Activated B cell treated with CpG ODN at 0.5 μM for 24 hours (primary cell): ENCODE measurements around the gene ABAT. TPM values are rescaled to one million over a fixed set of nuclear protein-coding genes. Genes with fewer than 3 reads are reported as not detected.

Experiments used
- ATAC-seq: fragments of 200-7000 bp; cut with Tn5 transposase; one replicate; pipeline ENCODE4 v1.10.0; 2021; ENCODE audit warnings: low read depth, mild to moderate bottlenecking, moderate library complexity
- CTCF ChIA-PET: fragments of 350-600 bp; sonication (Branson Sonifier 250); formaldehyde crosslinking; loops from one replicate; lab custom pipeline; 2021; ENCODE audit warnings: antibody characterized with exemption; lab: Charles Lee
- POLR2A ChIA-PET: fragments of 350-600 bp; sonication (Branson Sonifier 250); formaldehyde crosslinking; loops from one replicate; lab custom pipeline; 2021; ENCODE audit warnings: antibody characterized with exemption; lab: Charles Lee
- DNase-seq: peaks from one replicate; pipeline ENCODE4 v3.0.0; 2022
- H3K27ac Mint-ChIP-seq: one replicate; pipeline ENCODE4 v1.8.0; 2020; ENCODE audit warnings: mixed read lengths
- H3K27me3 Mint-ChIP-seq: one replicate; pipeline ENCODE4 v1.8.0; 2021; ENCODE audit warnings: mixed read lengths
- H3K36me3 Mint-ChIP-seq: one replicate; pipeline ENCODE4 v1.8.0; 2021; ENCODE audit warnings: low read depth, mixed read lengths
- H3K4me1 Mint-ChIP-seq: one replicate; pipeline ENCODE4 v1.8.0; 2021; ENCODE audit warnings: mixed read lengths
- H3K4me3 Mint-ChIP-seq: one replicate; pipeline ENCODE4 v1.8.0; 2020; ENCODE audit warnings: mild to moderate bottlenecking, mixed read lengths
- H3K9me3 Mint-ChIP-seq: one replicate; pipeline ENCODE4 v1.8.0; 2020; ENCODE audit warnings: mixed read lengths
- CTCF ChIP-seq: fragments of 200-600 bp; IDR thresholded peaks from one replicate; pipeline ENCODE4 v1.8.0; 2022; ENCODE audit warnings: antibody characterized with exemption, mild to moderate bottlenecking
- intact Hi-C: fragments of 100-400 bp; cut with micrococcal nuclease; formaldehyde crosslinking; loops from one replicate; pipeline ENCODE4 v1.15.1; 2024
- total RNA-seq: library from RNA; stranded (reverse); gene quantifications from 2 replicates; pipeline ENCODE4 v1.2.3, GENCODE V29; 2022

Gene ABAT
- total RNA-seq, 1 donor from 2014 or later, result 13.2 TPM

- Mint-ChIP-seq H3K36me3 (peaks cover 32% of the 10 kb centered on the region), H3K9me3 (no peaks in the 10 kb centered on the region), H3K27me3 (no peaks in the 10 kb centered on the region), H3K4me3 (no peak overlapping the region), H3K4me1 (no peaks in the 10 kb centered on the region), H3K27ac (no peak overlapping the region)
- CTCF ChIA-PET, result interaction anchor here (0.7 kb wide), 1 partner anchor 17 kb away, joined by 3 read pairs; no protein-coding TSS in a partner anchor
- intact Hi-C loops, result no loop called here
- ATAC-seq (no peak), DNase-seq (no peak)
- TF ChIP-seq CTCF, result no peak
- POLR2A ChIA-PET, result no interaction called here
These were observed 87.8 kb downstream of the ABAT start for GRCh38 chr16:8762254-8762653.

- no peak for TF ChIP-seq CTCF
- Mint-ChIP-seq H3K9me3 (no peaks in the 10 kb centered on the region), H3K4me1 (no peaks in the 10 kb centered on the region), H3K4me3 (no peak overlapping the region), H3K36me3 (peaks cover 29% of the 10 kb centered on the region), H3K27ac (no peak overlapping the region), H3K27me3 (no peaks in the 10 kb centered on the region)
- ChIA-PET CTCF (interaction anchor here (0.7 kb wide), 1 partner anchor 17 kb away, joined by 3 read pairs; no protein-coding TSS in a partner anchor), POLR2A (interaction anchor here (0.6 kb wide), 1 partner anchor 8 kb away, joined by 7 read pairs; no protein-coding TSS in a partner anchor)
- DNase-seq, result no peak
- ATAC-seq, result no peak
- intact Hi-C loops, result no loop called here
These were observed 88.7 kb downstream of the ABAT start for GRCh38 chr16:8763083-8763482.

GRCh38 chr16:8763899-8764298, 89.5 kb downstream of the ABAT start:
- no peaks in the 10 kb centered on the region for H3K9me3 Mint-ChIP-seq
- TF ChIP-seq CTCF, result no peak
- intact Hi-C loops, result no loop called here
- no peak for ATAC-seq
- H3K36me3 Mint-ChIP-seq, result peaks cover 35% of the 10 kb centered on the region
- ChIA-PET POLR2A (interaction anchor here (0.6 kb wide), 1 partner anchor 8 kb away, joined by 7 read pairs; no protein-coding TSS in a partner anchor), CTCF (no interaction called here)
- H3K4me1 Mint-ChIP-seq, result no peaks in the 10 kb centered on the region
- no peaks in the 10 kb centered on the region for H3K27me3 Mint-ChIP-seq
- no peak for DNase-seq
- no peak overlapping the region for H3K4me3 Mint-ChIP-seq
- H3K27ac Mint-ChIP-seq, result no peak overlapping the region

- DNase-seq (no peak), ATAC-seq (no peak)
- H3K4me1 Mint-ChIP-seq, result no peaks in the 10 kb centered on the region
- no peak for TF ChIP-seq CTCF
- peaks cover 37% of the 10 kb centered on the region for H3K36me3 Mint-ChIP-seq
- no peaks in the 10 kb centered on the region for H3K9me3 Mint-ChIP-seq
- POLR2A ChIA-PET, result no interaction called here
- no peak overlapping the region for H3K27ac Mint-ChIP-seq
- CTCF ChIA-PET, result no interaction called here
- H3K27me3 Mint-ChIP-seq, result no peaks in the 10 kb centered on the region
- H3K4me3 Mint-ChIP-seq, result no peak overlapping the region
- intact Hi-C loops, result no loop called here
These were observed 90.3 kb downstream of the ABAT start for GRCh38 chr16:8764525-8765250.

- no peaks in the 10 kb centered on the region for H3K9me3 Mint-ChIP-seq
These were observed 92.8 kb downstream of the ABAT start for GRCh38 chr16:8767176-8767575.

More at GRCh38 chr16:8767176-8767575, 92.8 kb downstream of the ABAT start:
- DNase-seq, result no peak
- CTCF ChIA-PET, result no interaction called here
- H3K4me1 Mint-ChIP-seq, result no peaks in the 10 kb centered on the region
- TF ChIP-seq CTCF, result no peak
- POLR2A ChIA-PET, result no interaction called here
- intact Hi-C loops, result no loop called here
- no peak overlapping the region for H3K4me3 Mint-ChIP-seq
- H3K27ac Mint-ChIP-seq, result no peak overlapping the region
- ATAC-seq, result no peak
- no peaks in the 10 kb centered on the region for H3K27me3 Mint-ChIP-seq
- H3K36me3 Mint-ChIP-seq, result peaks cover 38% of the 10 kb centered on the region
